Fibroblast of lung (primary cell): Measurements from ENCODE around the gene USP53. TPM values are rescaled to one million over a fixed set of nuclear protein-coding genes. Genes with fewer than 3 reads are reported as not detected.
"Not testable (repeated sequence)": the region's sequence is repeated elsewhere in the genome, so short reads cannot be mapped to it uniquely, and the experiment has no call there.

Experiments
- DNase-seq, 2 donors: peaks; one replicate each; pipeline versions ENCODE4 v3.0.0 to v3.0.0-alpha.2; 2010; ENCODE audit warnings: low read depth in 2 of 2
- H2AFZ ChIP-seq: 2 replicates; pipeline ENCODE4 v1.5.1; 2012; ENCODE audit warnings: low read length, control low read depth, inconsistent platforms
- H3K27ac ChIP-seq: 2 replicates; pipeline ENCODE4 v1.5.1; 2011; ENCODE audit warnings: low read length, control low read depth; ENCODE audit not compliant: insufficient read depth
- H3K27me3 ChIP-seq: 2 replicates; pipeline ENCODE4 v1.5.1; 2011; ENCODE audit warnings: mild to moderate bottlenecking, low read length; ENCODE audit not compliant: control insufficient read depth, insufficient read depth
- H3K36me3 ChIP-seq: 2 replicates; pipeline ENCODE4 v1.5.1; 2011; ENCODE audit warnings: low read length; ENCODE audit not compliant: control insufficient read depth, insufficient read depth
- H3K4me1 ChIP-seq: 2 replicates; pipeline ENCODE4 v1.5.1; 2011; ENCODE audit warnings: low read length; ENCODE audit not compliant: control insufficient read depth, insufficient read depth; ENCODE audit errors: extremely low read depth
- H3K4me2 ChIP-seq: 2 replicates; pipeline ENCODE4 v1.5.1; 2011; ENCODE audit warnings: low read length, control low read depth; ENCODE audit not compliant: insufficient read depth; ENCODE audit errors: extremely low read depth
- H3K4me3 ChIP-seq, 4 experiments: fragments of 200-600 bp in 1 of 4; sonication (generic) in 1 of 4; replicated peaks in 1 of 4; 2 replicates each; pipeline ENCODE4 v1.5.1; 2011 to 2016; ENCODE audit warnings: low read length in 4 of 4, low read depth in 3 of 4, mild to moderate bottlenecking in 3 of 4, control low read depth in 2 of 4, inconsistent platforms in 1 of 4, mixed read lengths in 1 of 4; ENCODE audit not compliant: insufficient read depth in 1 of 4; ENCODE audit errors: control extremely low read depth in 1 of 4
- H3K79me2 ChIP-seq: 2 replicates; pipeline ENCODE4 v1.5.1; 2012; ENCODE audit warnings: mild to moderate bottlenecking, low read length, inconsistent platforms; ENCODE audit not compliant: control insufficient read depth, insufficient read depth
- H3K9ac ChIP-seq: 2 replicates; pipeline ENCODE4 v1.5.1; 2011; ENCODE audit warnings: mild to moderate bottlenecking, low read length, control low read depth; ENCODE audit not compliant: insufficient read depth
- H3K9me3 ChIP-seq: 2 replicates; pipeline ENCODE4 v1.5.1; 2012; ENCODE audit warnings: low read depth, low read length; ENCODE audit not compliant: control insufficient read depth, insufficient read depth
- H4K20me1 ChIP-seq: 2 replicates; pipeline ENCODE4 v1.5.1; 2011; ENCODE audit warnings: low read length; ENCODE audit not compliant: control insufficient read depth, insufficient read depth; ENCODE audit errors: extremely low read depth
- CTCF ChIP-seq, 2 donors: IDR thresholded peaks in 1 of 2; conservative IDR thresholded peaks in 1 of 2; 1 replicate in 1 of 2; 2 replicates in 1 of 2; pipeline ENCODE4 v1.5.1; 2011 to 2012; ENCODE audit warnings: low read length in 2 of 2, control low read depth in 1 of 2, inconsistent platforms in 1 of 2, low read depth in 1 of 2, mild to moderate bottlenecking in 1 of 2
- EZH2 ChIP-seq: IDR thresholded peaks from 2 replicates; pipeline ENCODE4 v1.5.1; 2012; ENCODE audit warnings: low read length, control low read depth, mild to moderate bottlenecking; ENCODE audit errors: missing control alignments
- polyA plus RNA-seq, 2 donors: library from polyadenylated mRNA; depleted of rRNA in 1 of 2; stranded (reverse) in 1 of 2; unstranded in 1 of 2; fragments of >200 nt; gene quantifications; 2 replicates each; pipeline ENCODE4 v1.2.1, GENCODE V29; 2011 to 2012; ENCODE audit warnings: missing spikeins in 1 of 2
- total RNA-seq: library from RNA; depleted of rRNA; stranded (reverse); fragments of >200 nt; gene quantifications from 2 replicates; pipeline ENCODE4 v1.2.1, GENCODE V29; 2014

The USP53 gene
- total and polyA plus RNA-seq, 2 donors (not counting 1 experiment from before 2014, with no cell fraction given), result 55.7 to 102 TPM

- TF ChIP-seq EZH2, result no peak
- TF ChIP-seq CTCF (conservative IDR thresholded peaks at IDR 0.05 in 1 of 2, IDR thresholded peaks at IDR 0.05 in 1 of 2; ENCODE audit: low read depth in 1 of 2, low read length in 2 of 2), result no peak
- Histone ChIP-seq H3K9ac (no peak overlapping the region), H3K4me3 (no peak overlapping the region), H3K27me3 (no peaks in the 10 kb centered on the region), H3K9me3 (no peaks in the 10 kb centered on the region), H3K4me1 (no peaks in the 10 kb centered on the region), H3K4me2 (no peak overlapping the region), H2AFZ (no peak overlapping the region), H3K79me2 (no peaks in the 10 kb centered on the region), H3K36me3 (peaks cover 3% of the 10 kb centered on the region), H3K27ac (no peak overlapping the region), H4K20me1 (no peaks in the 10 kb centered on the region)
- no peak for DNase-seq
These were observed 53.6 kb downstream of the USP53 start for GRCh38 chr4:119266153-119266552.

- Histone ChIP-seq H4K20me1 (no peaks in the 10 kb centered on the region), H3K4me3 (no peak overlapping the region), H3K4me2 (no peak overlapping the region), H3K27ac (no peak overlapping the region), H3K79me2 (no peaks in the 10 kb centered on the region), H3K4me1 (no peaks in the 10 kb centered on the region), H2AFZ (no peak overlapping the region), H3K36me3 (peaks cover 3% of the 10 kb centered on the region), H3K9ac (no peak overlapping the region), H3K27me3 (no peaks in the 10 kb centered on the region), H3K9me3 (no peaks in the 10 kb centered on the region)
- TF ChIP-seq CTCF (conservative IDR thresholded peaks at IDR 0.05 in 1 of 2, IDR thresholded peaks at IDR 0.05 in 1 of 2; ENCODE audit: low read depth in 1 of 2, low read length in 2 of 2) (no peak), EZH2 (no peak)
- no peak for DNase-seq
These were observed 56.0 kb downstream of the USP53 start for GRCh38 chr4:119268466-119268865.

GRCh38 chr4:119271361-119272085 is 59.0 kb downstream of the USP53 start:
- no peak overlapping the region for H3K9ac ChIP-seq
- no peaks in the 10 kb centered on the region for H3K9me3 ChIP-seq
- H3K27me3 ChIP-seq, result no peaks in the 10 kb centered on the region
- H3K4me2 ChIP-seq, result no peak overlapping the region
- H3K4me1 ChIP-seq, result no peaks in the 10 kb centered on the region
- H2AFZ ChIP-seq, result no peak overlapping the region
- DNase-seq, result no peak
- H3K79me2 ChIP-seq, result no peaks in the 10 kb centered on the region
- TF ChIP-seq EZH2 (no peak), CTCF (conservative IDR thresholded peaks at IDR 0.05 in 1 of 2, IDR thresholded peaks at IDR 0.05 in 1 of 2; ENCODE audit: low read depth in 1 of 2, low read length in 2 of 2) (no peak)
- peaks cover 2% of the 10 kb centered on the region for H3K36me3 ChIP-seq
- H3K4me3 ChIP-seq, result no peak overlapping the region
- no peaks in the 10 kb centered on the region for H4K20me1 ChIP-seq
- no peak overlapping the region for H3K27ac ChIP-seq

- not testable (repeated sequence) for H3K27me3 ChIP-seq, H3K79me2 ChIP-seq, H3K4me2 ChIP-seq, H3K4me3 ChIP-seq, H3K9ac ChIP-seq, H3K27ac ChIP-seq, H3K9me3 ChIP-seq, H2AFZ ChIP-seq, H4K20me1 ChIP-seq, H3K4me1 ChIP-seq, DNase-seq, H3K36me3 ChIP-seq
These were observed 67.0 kb downstream of the USP53 start for GRCh38 chr4:119279541-119279940.

GRCh38 chr4:119279945-119280344 is 67.4 kb downstream of the USP53 start:
- DNase-seq, H3K9ac ChIP-seq, H3K4me3 ChIP-seq, H4K20me1 ChIP-seq, H3K4me1 ChIP-seq, H3K4me2 ChIP-seq, H3K79me2 ChIP-seq, H2AFZ ChIP-seq, H3K27ac ChIP-seq, H3K9me3 ChIP-seq, H3K27me3 ChIP-seq, H3K36me3 ChIP-seq: not testable (repeated sequence)
